Transverse colon (tissue), 3 donors: ENCODE data around the gene ABCC5.
A peak's percentile ranks its signal among the peaks of the same experiment; 100 is the strongest.

Experiments used
- CTCF ChIP-seq, 5 experiments: fragments of 200-600 bp in 3 of 5; fragments of 450-650 bp in 2 of 5; sonication (generic) in 3 of 5; IDR thresholded peaks; 1 replicate in 2 of 5; 2 replicates in 3 of 5; pipeline ENCODE4 v1.5.1; 2016 to 2017; ENCODE audit warnings: antibody characterized with exemption in 5 of 5, inconsistent platforms in 3 of 5, mild to moderate bottlenecking in 2 of 5, moderate library complexity in 1 of 5
- POLR2A ChIP-seq: fragments of 450-650 bp; IDR thresholded peaks from one replicate; pipeline ENCODE4 v1.6.1; 2016; ENCODE audit warnings: antibody characterized with exemption, mild to moderate bottlenecking, moderate library complexity

- TF ChIP-seq CTCF (IDR thresholded peaks at IDR 0.05) = peak in 4 of 5 experiments; percentile 94 to 97 (median 96)
- TF ChIP-seq POLR2A = no peak
Observed at GRCh38 chr3:184016811-184017671, 643 bp downstream of the ABCC5 start.
